ENCODE results near the gene TRAF7.

Gene TRAF7

GRCh38 chr16:2204416-2205103, 49.0 kb downstream of the TRAF7 start:
- no peak for DNase-seq

- DNase-seq = peak; percentile 93
These were observed 49.8 kb downstream of the TRAF7 start, which contains the start of gene MLST8 for GRCh38 chr16:2205104-2205966. Gene MLST8 (plus strand): TSS chr16:2205454. CDS start chr16:2206086, 632 bp downstream.

- no peak for DNase-seq
These were observed 50.4 kb downstream of the TRAF7 start for GRCh38 chr16:2205967-2206313.

- DNase-seq = no peak
These were observed 50.8 kb downstream of the TRAF7 start for GRCh38 chr16:2206420-2206779.

- DNase-seq = no peak
These were observed 51.3 kb downstream of the TRAF7 start for GRCh38 chr16:2206780-2207433.

GRCh38 chr16:2207872-2208271, 52.3 kb downstream of the TRAF7 start:
- no peak for DNase-seq

GRCh38 chr16:2208308-2208707, 52.7 kb downstream of the TRAF7 start:
- DNase-seq = no peak

GRCh38 chr16:2208772-2209171, 53.2 kb downstream of the TRAF7 start:
- DNase-seq = no peak

GRCh38 chr16:2209258-2210008, 53.9 kb downstream of the TRAF7 start:
- DNase-seq = no peak

- no peak for DNase-seq
These were observed 54.4 kb downstream of the TRAF7 start for GRCh38 chr16:2210009-2210332.

- no peak for DNase-seq
These were observed 55.1 kb downstream of the TRAF7 start, which contains the start of gene BRICD5 for GRCh38 chr16:2210386-2211365. Gene BRICD5 (minus strand): TSS chr16:2210863. CDS start chr16:2210833, 30 bp downstream.

- no peak for DNase-seq
These were observed 56.4 kb downstream of the TRAF7 start for GRCh38 chr16:2211923-2212347.

GRCh38 chr16:2212362-2213324, 57.1 kb downstream of the TRAF7 start:
- no peak for DNase-seq

- no peak for DNase-seq
These were observed 58.5 kb downstream of the TRAF7 start for GRCh38 chr16:2213817-2214718.

- DNase-seq = no peak
These were observed 59.1 kb downstream of the TRAF7 start, which contains the start of gene PGP for GRCh38 chr16:2214719-2214968. Gene PGP (minus strand): TSS chr16:2214840. CDS start chr16:2214777, 63 bp downstream.

- no peak for DNase-seq
These were observed 60.7 kb downstream of the TRAF7 start for GRCh38 chr16:2216330-2216729.

- peak; percentile 100 for DNase-seq
These were observed 67.8 kb downstream of the TRAF7 start, which contains the start of gene E4F1 for GRCh38 chr16:2223221-2223941. Gene E4F1 (plus strand): TSS chr16:2223591. CDS start chr16:2223614, 23 bp downstream.

GRCh38 chr16:2223942-2224486, 68.4 kb downstream of the TRAF7 start:
- DNase-seq = peak; percentile 20
